AG04450 (cell line): ENCODE data around the gene SFT2D2. TPM values are rescaled to one million over a fixed set of nuclear protein-coding genes. Genes with fewer than 3 reads are reported as not detected.

ENCODE experiments used
- CTCF ChIA-PET: fragments of 300-600, 350-600 bp; formaldehyde crosslinking; extraction: SDS; loops from one replicate; lab custom pipeline; 2022; ENCODE audit warnings: antibody characterized with exemption, inconsistent platforms; lab: Charles Lee
- POLR2A ChIA-PET: fragments of 350-600 bp; formaldehyde crosslinking; extraction: SDS; loops from one replicate; lab custom pipeline; 2021; ENCODE audit warnings: antibody characterized with exemption, inconsistent platforms; lab: Yijun Ruan, JAX
- DNase-seq: peaks from one replicate; pipeline ENCODE4 v3.0.0-alpha.2; 2011; ENCODE audit warnings: low read depth, low spot score
- H3K27ac ChIP-seq: one replicate; pipeline ENCODE4 v1.5.1; 2012; ENCODE audit warnings: low read depth, low read length, control low read depth
- H3K27me3 ChIP-seq: one replicate; pipeline ENCODE4 v1.6.0; 2012; ENCODE audit warnings: low read length; ENCODE audit not compliant: control insufficient read depth, insufficient read depth
- H3K4me3 ChIP-seq: 2 replicates; pipeline ENCODE4 v1.5.1; 2011; ENCODE audit warnings: mild to moderate bottlenecking, low read depth, low read length, control low read depth
- H3K9me3 ChIP-seq: 2 replicates; pipeline ENCODE4 v1.5.1; 2012; ENCODE audit warnings: low read length; ENCODE audit not compliant: control insufficient read depth, insufficient read depth
- CTCF ChIP-seq: IDR thresholded peaks from 2 replicates; pipeline ENCODE4 v1.5.1; 2011; ENCODE audit warnings: low read depth, low read length, control low read depth, inconsistent platforms
- polyA plus RNA-seq: library from polyadenylated mRNA; depleted of rRNA; stranded (reverse); fragments of >200 nt; gene quantifications from 2 replicates; pipeline ENCODE4 v1.2.3, GENCODE V29; 2011

The SFT2D2 gene
- polyA plus RNA-seq, 1 experiment: 28.4 TPM

GRCh38 chr1:168229893-168230292 lies 4.1 kb downstream of the SFT2D2 start:
- POLR2A ChIA-PET: interaction anchor here (0.6 kb wide), 1 partner anchor 8 kb away, joined by 4 read pairs; no protein-coding TSS in a partner anchor
- Histone ChIP-seq H3K27ac (no peak overlapping the region), H3K27me3 (no peaks in the 10 kb centered on the region), H3K9me3 (no peaks in the 10 kb centered on the region; the same call in 1 of the 2 replicates), H3K4me3 (no peak overlapping the region)
- TF ChIP-seq CTCF: no peak
- CTCF ChIA-PET: interaction anchor here (1.1 kb wide), 1 partner anchor 113 kb away, joined by 4 read pairs; no protein-coding TSS in a partner anchor
- DNase-seq: no peak

- no peak overlapping the region for H3K4me3 ChIP-seq
- no peak for TF ChIP-seq CTCF
- ChIA-PET CTCF (no interaction called here), POLR2A (interaction anchor here (0.6 kb wide), 1 partner anchor 9 kb away, joined by 4 read pairs; no protein-coding TSS in a partner anchor)
- no peaks in the 10 kb centered on the region; the same call in 1 of the 2 replicates for H3K9me3 ChIP-seq
- DNase-seq: no peak
- no peaks in the 10 kb centered on the region for H3K27me3 ChIP-seq
- H3K27ac ChIP-seq: no peak overlapping the region
Observed at GRCh38 chr1:168230709-168231108, 4.9 kb downstream of the SFT2D2 start.

- no peak overlapping the region for H3K27ac ChIP-seq
- POLR2A ChIA-PET: no interaction called here
- peak; percentile 64 for TF ChIP-seq CTCF
- no peak overlapping the region for H3K4me3 ChIP-seq
- H3K27me3 ChIP-seq: no peaks in the 10 kb centered on the region
- DNase-seq: no peak
- H3K9me3 ChIP-seq: no peaks in the 10 kb centered on the region
- CTCF ChIA-PET: interaction anchor here (0.5 to 4.1 kb wide), 22 partner anchors 9 to 133 kb away, joined by 3 to 37 read pairs (median 4); partner anchors contain the start of gene SFT2D2
Observed at GRCh38 chr1:168234846-168235547, 9.2 kb downstream of the SFT2D2 start.

GRCh38 chr1:168235548-168235885 lies 9.7 kb downstream of the SFT2D2 start:
- Histone ChIP-seq H3K4me3 (no peak overlapping the region), H3K27me3 (no peaks in the 10 kb centered on the region), H3K27ac (no peak overlapping the region), H3K9me3 (no peaks in the 10 kb centered on the region)
- ChIA-PET CTCF (interaction anchor here (0.5 to 4.1 kb wide), 19 partner anchors 8 to 133 kb away, joined by 3 to 37 read pairs (median 4); partner anchors contain the start of gene SFT2D2), POLR2A (no interaction called here)
- no peak for TF ChIP-seq CTCF
- DNase-seq: no peak

- ChIA-PET POLR2A (no interaction called here), CTCF (interaction anchor here (0.5 to 4.1 kb wide), 19 partner anchors 8 to 134 kb away, joined by 3 to 37 read pairs (median 4); partner anchors contain the start of gene SFT2D2)
- TF ChIP-seq CTCF: no peak
- Histone ChIP-seq H3K4me3 (no peak overlapping the region), H3K9me3 (no peaks in the 10 kb centered on the region), H3K27ac (no peak overlapping the region), H3K27me3 (no peaks in the 10 kb centered on the region)
- no peak for DNase-seq
Observed at GRCh38 chr1:168235937-168236336, 10.1 kb downstream of the SFT2D2 start.
